ENCODE data around the gene HCK.
A peak's percentile ranks its signal among the peaks of the same experiment; 100 is the strongest.

HCK gene

DNA sequence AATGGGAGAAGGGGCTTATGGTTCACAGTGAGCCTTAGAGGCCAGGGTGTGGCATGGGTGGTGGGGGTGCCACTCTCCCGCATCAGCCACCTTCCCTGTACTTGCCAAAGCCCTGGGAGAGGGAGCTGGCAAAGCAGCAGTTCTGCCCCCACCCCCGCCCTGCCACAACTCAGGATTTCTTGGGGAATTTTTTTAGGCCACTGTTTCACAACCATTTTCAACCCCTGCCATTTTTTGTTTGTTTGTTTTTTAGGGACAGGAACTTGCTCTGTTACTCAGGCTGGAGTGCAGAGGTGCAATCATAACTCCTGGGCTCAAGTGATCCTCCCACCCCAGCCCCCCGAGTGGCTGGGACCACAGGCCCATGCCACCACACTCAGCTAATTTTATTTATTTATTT lies 35.0 kb downstream of the HCK start:
- Histone ChIP-seq H3K36me3 (ENCODE audit: low read length) (peaks cover 16% of the 10 kb centered on the region), H3K9me3 (ENCODE audit: insufficient read depth, low read length) (peaks cover 9% of the 10 kb centered on the region; the same call in 1 of the 2 replicates), H3K4me3 (ENCODE audit: insufficient read depth, low read length, poor library complexity, severe bottlenecking) (no peak overlapping the region), H4K20me1 (ENCODE audit: low read depth, low read length) (no peaks in the 10 kb centered on the region), H3K79me2 (ENCODE audit: insufficient read depth, low read length) (no peaks in the 10 kb centered on the region), H3K27ac (ENCODE audit: low read depth, low read length) (peak overlapping the region; percentile 93), H2AFZ (ENCODE audit: low read depth, low read length, severe bottlenecking) (no peak overlapping the region), H3F3A (ENCODE audit: insufficient read depth) (peaks cover 64% of the 10 kb centered on the region), H3K9ac (ENCODE audit: low read length) (peak overlapping the region; percentile 36), H3K4me2 (ENCODE audit: low read depth, low read length, poor library complexity, severe bottlenecking) (peak overlapping the region; percentile 47), H3K27me3 (ENCODE audit: low read length) (no peaks in the 10 kb centered on the region), H3K9me2 (replicated peaks; ENCODE audit: insufficient read depth, low read length) (no peaks in the 10 kb centered on the region)
- TF ChIP-seq, protein P1, sequence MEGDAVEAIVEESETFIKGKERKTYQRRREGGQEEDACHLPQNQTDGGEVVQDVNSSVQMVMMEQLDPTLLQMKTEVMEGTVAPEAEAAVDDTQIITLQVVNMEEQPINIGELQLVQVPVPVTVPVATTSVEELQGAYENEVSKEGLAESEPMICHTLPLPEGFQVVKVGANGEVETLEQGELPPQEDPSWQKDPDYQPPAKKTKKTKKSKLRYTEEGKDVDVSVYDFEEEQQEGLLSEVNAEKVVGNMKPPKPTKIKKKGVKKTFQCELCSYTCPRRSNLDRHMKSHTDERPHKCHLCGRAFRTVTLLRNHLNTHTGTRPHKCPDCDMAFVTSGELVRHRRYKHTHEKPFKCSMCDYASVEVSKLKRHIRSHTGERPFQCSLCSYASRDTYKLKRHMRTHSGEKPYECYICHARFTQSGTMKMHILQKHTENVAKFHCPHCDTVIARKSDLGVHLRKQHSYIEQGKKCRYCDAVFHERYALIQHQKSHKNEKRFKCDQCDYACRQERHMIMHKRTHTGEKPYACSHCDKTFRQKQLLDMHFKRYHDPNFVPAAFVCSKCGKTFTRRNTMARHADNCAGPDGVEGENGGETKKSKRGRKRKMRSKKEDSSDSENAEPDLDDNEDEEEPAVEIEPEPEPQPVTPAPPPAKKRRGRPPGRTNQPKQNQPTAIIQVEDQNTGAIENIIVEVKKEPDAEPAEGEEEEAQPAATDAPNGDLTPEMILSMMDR (IDR thresholded peaks at IDR 0.05; ENCODE audit: insufficient read depth, low read length, poor library complexity, severe bottlenecking), result no peak
- TF ChIP-seq EZH2phosphoT487 (conservative IDR thresholded peaks at IDR 0.05; ENCODE audit: low read length), result no peak

GRCh38 chr20:32088759-32089158 lies 36.7 kb downstream of the HCK start:
- H3K27me3 ChIP-seq (ENCODE audit: low read length), result no peaks in the 10 kb centered on the region

GRCh38 chr20:32089637-32090362 lies 37.8 kb downstream of the HCK start:
- H2AFZ ChIP-seq (ENCODE audit: low read depth, low read length, severe bottlenecking), result no peak overlapping the region
- peak overlapping the region; percentile 53 for H3K4me2 ChIP-seq (ENCODE audit: low read depth, low read length, poor library complexity, severe bottlenecking)
- H3K9me3 ChIP-seq (ENCODE audit: insufficient read depth, low read length), result peaks cover 9% of the 10 kb centered on the region; the same call in 1 of the 2 replicates
- H3K27me3 ChIP-seq (ENCODE audit: low read length), result no peaks in the 10 kb centered on the region
- peak overlapping the region; percentile 2 for H3K4me3 ChIP-seq (ENCODE audit: insufficient read depth, low read length, poor library complexity, severe bottlenecking)
- peak overlapping the region; percentile 47 for H3K9ac ChIP-seq (ENCODE audit: low read length)
- H3K36me3 ChIP-seq (ENCODE audit: low read length), result peaks cover 24% of the 10 kb centered on the region
- peaks cover 57% of the 10 kb centered on the region for H3F3A ChIP-seq (ENCODE audit: insufficient read depth)
- H3K27ac ChIP-seq (ENCODE audit: low read depth, low read length), result peak overlapping the region; percentile 93
- no peaks in the 10 kb centered on the region for H4K20me1 ChIP-seq (ENCODE audit: low read depth, low read length)
- H3K9me2 ChIP-seq (replicated peaks; ENCODE audit: insufficient read depth, low read length), result no peaks in the 10 kb centered on the region
- no peaks in the 10 kb centered on the region for H3K79me2 ChIP-seq (ENCODE audit: insufficient read depth, low read length)
- TF ChIP-seq EZH2phosphoT487 (conservative IDR thresholded peaks at IDR 0.05; ENCODE audit: low read length), result no peak

More at GRCh38 chr20:32088759-32089158, 36.7 kb downstream of the HCK start:
- H3K4me3 ChIP-seq (ENCODE audit: insufficient read depth, low read length, poor library complexity, severe bottlenecking), result no peak overlapping the region
- H3K79me2 ChIP-seq (ENCODE audit: insufficient read depth, low read length), result no peaks in the 10 kb centered on the region
- peak overlapping the region; percentile 93 for H3K27ac ChIP-seq (ENCODE audit: low read depth, low read length)
- no peak overlapping the region for H2AFZ ChIP-seq (ENCODE audit: low read depth, low read length, severe bottlenecking)
- no peaks in the 10 kb centered on the region for H4K20me1 ChIP-seq (ENCODE audit: low read depth, low read length)
- TF ChIP-seq EZH2phosphoT487 (conservative IDR thresholded peaks at IDR 0.05; ENCODE audit: low read length), result no peak
- TF ChIP-seq, protein P1 (IDR thresholded peaks at IDR 0.05; ENCODE audit: insufficient read depth, low read length, poor library complexity, severe bottlenecking), result no peak
- no peak overlapping the region; the same call in 1 of the 2 replicates for H3K9ac ChIP-seq (ENCODE audit: low read length)
- peak overlapping the region; percentile 53 for H3K4me2 ChIP-seq (ENCODE audit: low read depth, low read length, poor library complexity, severe bottlenecking)
- no peaks in the 10 kb centered on the region for H3K9me2 ChIP-seq (replicated peaks; ENCODE audit: insufficient read depth, low read length)
- H3K9me3 ChIP-seq (ENCODE audit: insufficient read depth, low read length), result peaks cover 9% of the 10 kb centered on the region; the same call in 1 of the 2 replicates
- H3K36me3 ChIP-seq (ENCODE audit: low read length), result peaks cover 19% of the 10 kb centered on the region
- H3F3A ChIP-seq (ENCODE audit: insufficient read depth), result peaks cover 57% of the 10 kb centered on the region

DNA sequence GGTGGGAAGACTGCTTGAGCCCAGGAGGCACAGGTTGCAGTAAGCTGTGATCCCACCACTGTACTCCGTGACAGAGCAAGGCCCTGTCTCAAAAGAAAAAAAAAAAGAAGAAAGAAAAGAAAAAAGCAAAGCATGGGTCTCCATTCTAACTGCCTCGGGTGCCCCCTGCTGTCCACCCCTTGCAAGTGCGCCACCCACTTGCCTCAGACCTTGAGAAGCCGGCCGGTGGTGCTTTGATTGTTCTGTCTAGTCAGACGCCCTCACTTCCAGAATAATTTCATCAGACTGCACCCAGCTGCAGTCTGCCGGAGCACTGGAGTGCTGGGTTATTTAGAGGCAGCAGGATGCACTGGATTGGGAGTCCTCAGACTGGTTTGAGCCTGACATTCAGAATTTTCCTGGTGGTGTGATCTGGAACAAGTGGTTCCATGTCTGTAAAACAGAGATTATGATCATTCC lies 39.9 kb downstream of the HCK start:
- no peaks in the 10 kb centered on the region for H3K79me2 ChIP-seq (ENCODE audit: insufficient read depth, low read length)
- peaks cover 9% of the 10 kb centered on the region; the same call in 1 of the 2 replicates for H3K9me3 ChIP-seq (ENCODE audit: insufficient read depth, low read length)
- H3K27ac ChIP-seq (ENCODE audit: low read depth, low read length), result peak overlapping the region; percentile 93
- peak overlapping the region; percentile 53 for H3K4me2 ChIP-seq (ENCODE audit: low read depth, low read length, poor library complexity, severe bottlenecking)
- H3K9ac ChIP-seq (ENCODE audit: low read length), result peak overlapping the region; percentile 47
- no peak overlapping the region for H3K4me3 ChIP-seq (ENCODE audit: insufficient read depth, low read length, poor library complexity, severe bottlenecking)
- H3F3A ChIP-seq (ENCODE audit: insufficient read depth), result peaks cover 42% of the 10 kb centered on the region
- no peaks in the 10 kb centered on the region for H4K20me1 ChIP-seq (ENCODE audit: low read depth, low read length)
- TF ChIP-seq EZH2phosphoT487 (conservative IDR thresholded peaks at IDR 0.05; ENCODE audit: low read length), result no peak
- TF ChIP-seq, protein P1 (IDR thresholded peaks at IDR 0.05; ENCODE audit: insufficient read depth, low read length, poor library complexity, severe bottlenecking), result peak; percentile 87
- no peak overlapping the region for H2AFZ ChIP-seq (ENCODE audit: low read depth, low read length, severe bottlenecking)
- H3K36me3 ChIP-seq (ENCODE audit: low read length), result peaks cover 27% of the 10 kb centered on the region
- no peaks in the 10 kb centered on the region for H3K9me2 ChIP-seq (replicated peaks; ENCODE audit: insufficient read depth, low read length)
- H3K27me3 ChIP-seq (ENCODE audit: low read length), result no peaks in the 10 kb centered on the region
